K562 (cell line): ENCODE data around the gene AFF3. TPM values are rescaled to one million over a fixed set of nuclear protein-coding genes. Genes with fewer than 3 reads are reported as not detected.

Source experiments
- ATAC-seq: fragments of 200-7000 bp; cut with Tn5 transposase; 3 replicates; pipeline ENCODE4 v1.9.1; 2020; ENCODE audit warnings: moderate library complexity
- BruUV-seq: library from RNA; stranded (reverse); fragments of 400-500 nt; replicated peaks from 2 replicates; lab custom pipeline; 2021; lab: Mats Ljungman, UMichigan
- CTCF ChIA-PET: fragments of 300-600 bp; formaldehyde crosslinking; extraction: SDS; loops from one replicate; lab custom pipeline; 2021; ENCODE audit warnings: low intra/inter-chr PET ratio; lab: Yijun Ruan, JAX
- POLR2A ChIA-PET: fragments of 300-600, 350-650 bp; sonication (Branson Sonifier 250); formaldehyde crosslinking; extraction: SDS; loops from one replicate; lab custom pipeline; 2021; ENCODE audit warnings: antibody characterized with exemption, inconsistent platforms; lab: Yijun Ruan, JAX
- DNase-seq, 4 experiments: peaks; one replicate each; pipeline versions ENCODE4 v3.0.0 to v3.0.0-alpha.2; 2011 to 2018; ENCODE audit warnings: low spot score in 3 of 4, mixed read lengths in 3 of 4; ENCODE audit errors: extremely low read depth in 1 of 4
- FAIRE-seq: peaks from 2 replicates; lab custom pipeline; 2011; peaks lifted over from hg19 to GRCh38; lab: Jason Lieb, UNC
- H2AFZ ChIP-seq: 2 replicates; pipeline ENCODE4 v1.6.0; 2011; ENCODE audit warnings: low read depth, low read length, control low read depth, inconsistent platforms
- H3K27ac ChIP-seq: fragments of 200-600 bp; 3 replicates; pipeline ENCODE4 v1.8.0; 2011; ENCODE audit warnings: low read depth, mild to moderate bottlenecking, control low read depth, inconsistent platforms, low read length, moderate library complexity, mixed read lengths; ENCODE audit errors: extremely low read depth
- H3K27me3 ChIP-seq, 2 experiments: fragments of 300-600 bp in 1 of 2; 2 replicates in 1 of 2; 3 replicates in 1 of 2; pipeline versions ENCODE4 v1.6.0 to v1.8.0; 2011; ENCODE audit warnings: inconsistent platforms in 2 of 2, low read length in 2 of 2, mild to moderate bottlenecking in 1 of 2, mixed read lengths in 1 of 2, moderate library complexity in 1 of 2; ENCODE audit not compliant: control insufficient read depth in 2 of 2, insufficient read depth in 2 of 2
- H3K36me3 ChIP-seq: fragments of 300-600 bp; 3 replicates; pipeline ENCODE4 v1.8.0; 2011; ENCODE audit warnings: mild to moderate bottlenecking, low read length, inconsistent platforms; ENCODE audit not compliant: control insufficient read depth, insufficient read depth
- H3K4me1 ChIP-seq, 2 experiments: fragments of 200-600 bp in 1 of 2; replicated peaks in 1 of 2; 2 replicates in 1 of 2; 3 replicates in 1 of 2; pipeline versions ENCODE4 v1.5.1 to v1.8.0; 2011; ENCODE audit warnings: inconsistent platforms in 2 of 2, low read length in 2 of 2, mild to moderate bottlenecking in 1 of 2, mixed read lengths in 1 of 2, moderate library complexity in 1 of 2; ENCODE audit not compliant: control insufficient read depth in 2 of 2, insufficient read depth in 2 of 2
- H3K4me2 ChIP-seq: 2 replicates; pipeline ENCODE4 v1.6.1; 2011; ENCODE audit warnings: low read length, control low read depth, inconsistent platforms, mixed read lengths; ENCODE audit not compliant: insufficient read depth
- H3K4me3 ChIP-seq: fragments of 200-600 bp; sonication (generic), shearing (Covaris generic); 2 replicates; pipeline ENCODE4 v1.5.1; 2016; ENCODE audit warnings: control low read depth, inconsistent platforms
- H3K79me2 ChIP-seq: fragments of 200-600 bp; 3 replicates; pipeline ENCODE4 v1.8.0; 2011; ENCODE audit warnings: low read length, inconsistent platforms; ENCODE audit not compliant: control insufficient read depth, insufficient read depth
- H3K9ac ChIP-seq, 2 experiments: 2 replicates each; pipeline versions ENCODE4 v1.6.0 to v1.6.1; 2011; ENCODE audit warnings: low read depth in 2 of 2, low read length in 2 of 2, control low read depth in 1 of 2, inconsistent platforms in 1 of 2, mild to moderate bottlenecking in 1 of 2, mixed read lengths in 1 of 2; ENCODE audit not compliant: insufficient read depth in 1 of 2
- H3K9me1 ChIP-seq: one replicate; pipeline ENCODE4 v1.6.0; 2011; ENCODE audit warnings: inconsistent platforms, mild to moderate bottlenecking, low read length, moderate library complexity; ENCODE audit not compliant: control insufficient read depth, insufficient read depth
- H3K9me3 ChIP-seq: replicated peaks from 2 replicates; pipeline ENCODE4 v1.5.1; 2011; ENCODE audit warnings: low read depth, low read length, inconsistent platforms; ENCODE audit not compliant: control insufficient read depth, insufficient read depth
- H4K20me1 ChIP-seq: replicated peaks from 2 replicates; pipeline ENCODE4 v1.6.1; 2011; ENCODE audit warnings: low read length, inconsistent platforms, mixed read lengths; ENCODE audit not compliant: control insufficient read depth, insufficient read depth
- ATF1 ChIP-seq, 2 experiments: fragments of 450-650 bp in 1 of 2; IDR thresholded peaks; 2 replicates each; pipeline ENCODE4 v1.6.1; 2016; ENCODE audit warnings: missing compliant biosample characterization in 1 of 2, missing genetic modification characterization in 1 of 2
- ATF3 ChIP-seq, 2 experiments: fragments of 450-650 bp in 1 of 2; sonication (generic) in 1 of 2; formaldehyde crosslinking in 1 of 2; IDR thresholded peaks in 1 of 2; conservative IDR thresholded peaks in 1 of 2; 2 replicates each; pipeline versions ENCODE4 v1.6.1 to v1.8.1; 2016 to 2023; ENCODE audit warnings: mild to moderate bottlenecking in 2 of 2, moderate library complexity in 2 of 2, inconsistent platforms in 1 of 2, missing genetic modification reagents in 1 of 2
- CREM ChIP-seq: IDR thresholded peaks from 2 replicates; pipeline ENCODE4 v1.6.1; 2014; ENCODE audit warnings: antibody characterized with exemption, low read depth
- HDGF ChIP-seq: fragments of 450-650 bp; IDR thresholded peaks from 2 replicates; pipeline ENCODE4 v1.6.1; 2016
- MAFK ChIP-seq: IDR thresholded peaks from 2 replicates; pipeline ENCODE4 v1.6.1; 2011; ENCODE audit warnings: low read length, improper control_type of control experiment
- NR3C1 ChIP-seq: sonication (generic); formaldehyde crosslinking; IDR thresholded peaks from 2 replicates; pipeline ENCODE4 v1.8.1; 2022; ENCODE audit warnings: missing genetic modification reagents
- PREB ChIP-seq: sonication (generic); formaldehyde crosslinking; IDR thresholded peaks from 2 replicates; pipeline ENCODE4 v1.8.1; 2023; ENCODE audit warnings: mild to moderate bottlenecking, missing genetic modification reagents
- XRCC4 ChIP-seq: IDR thresholded peaks from one replicate; pipeline ENCODE4 v1.6.1; 2011; ENCODE audit not compliant: insufficient read depth, insufficient read length; ENCODE audit errors: extremely low read depth
- XRCC5 ChIP-seq: fragments of 200-400 bp; formaldehyde crosslinking; IDR thresholded peaks from 2 replicates; pipeline ENCODE4 v1.6.1; 2017; ENCODE audit warnings: low read depth, mild to moderate bottlenecking, low read length
- ZNF609 ChIP-seq: sonication (generic); formaldehyde crosslinking; IDR thresholded peaks from 2 replicates; pipeline ENCODE4 v1.8.1; 2023; ENCODE audit warnings: missing genetic modification reagents, mild to moderate bottlenecking, borderline replicate concordance
- WGBS: fragments of 100-300 bp; shearing (Covaris generic); methylation state at CpG from one replicate; pipeline ENCODE4 v1.1.6; 2016; ENCODE audit warnings: low coverage, mixed read lengths; ENCODE audit not compliant: insufficient coverage; ENCODE audit errors: missing lambda C conversion rate; 5-methylcytosine and 5-hydroxymethylcytosine counted together
- in situ Hi-C: fragments of 300-500 bp; cut with MboI; formaldehyde crosslinking; loops from 4 replicates; pipeline ENCODE4 v1.15.0; 2018; ENCODE audit warnings: inconsistent platforms, mixed read lengths
- intact Hi-C: fragments of 100-400 bp; cut with micrococcal nuclease; formaldehyde crosslinking; loops from 2 replicates; pipeline ENCODE4 v1.14.2; 2022
- polyA plus RNA-seq, 8 experiments: library from polyadenylated mRNA; depleted of rRNA in 4 of 8; stranded (reverse) in 5 of 8; unstranded in 3 of 8; fragments of >200 nt; fragmentation: Nextera tagmentation in 2 of 8; fragmentation: Illumina TruSeq in 1 of 8; extraction: Ambion mirVana in 2 of 8; extraction: Trizol in 1 of 8; gene quantifications; 2 replicates each; pipeline versions ENCODE4 v1.2.1 to v1.2.3, GENCODE V29; 2011 to 2014; ENCODE audit warnings: inconsistent platforms in 1 of 8, missing spikeins in 1 of 8
- total RNA-seq, 7 experiments: library from RNA; depleted of rRNA in 6 of 7; stranded (reverse); fragments of >200 nt in 6 of 7; fragmentation: Illumina TruSeq in 2 of 7; extraction: Trizol in 2 of 7; gene quantifications; 2 replicates each; pipeline versions ENCODE4 v1.2.1 to v1.2.3, GENCODE V29; 2011 to 2021; ENCODE audit warnings: low replicate concordance in 1 of 7
- TF ChIP-seq, protein P1 (sequence below): sonication (generic); formaldehyde crosslinking; IDR thresholded peaks from 2 replicates; pipeline ENCODE4 v1.8.1; 2022; ENCODE audit warnings: missing genetic modification reagents

AFF3 gene
- total and polyA plus RNA-seq, 9 of the 15 experiments (the other 6 are each of a cell fraction or from before 2014, with no cell fraction given): 0.02 to 0.11 TPM; not detected in 7

GRCh38 chr2:99822474-99823207 is 319.7 kb downstream of the AFF3 start (continued):
- TF ChIP-seq MAFK (no peak), XRCC4 (no peak), NR3C1 (CRISPR knock-in tag) (no peak), XRCC5 (no peak), HDGF (no peak)

- CTCF ChIA-PET: interaction anchor here (1.1 kb wide), 1 partner anchor 263 kb away, joined by 3 read pairs; no protein-coding TSS in a partner anchor
- no peak for ATAC-seq
- TF ChIP-seq CREM (peak; percentile 76), ATF1 (CRISPR knock-in tag; IDR thresholded peaks at IDR 0.05) (no peak), ATF1 (tag; IDR thresholded peaks at IDR 0.05) (peak; percentile 50; the same call in 1 of the 2 replicates), PREB (CRISPR knock-in tag) (no peak), ZNF609 (CRISPR knock-in tag) (no peak), ATF3 (IDR thresholded peaks at IDR 0.05) (peak; percentile 13; the same call in 1 of the 2 replicates), ATF3 (CRISPR knock-in tag; conservative IDR thresholded peaks at IDR 0.05) (no peak)
- TF ChIP-seq, protein P1, sequence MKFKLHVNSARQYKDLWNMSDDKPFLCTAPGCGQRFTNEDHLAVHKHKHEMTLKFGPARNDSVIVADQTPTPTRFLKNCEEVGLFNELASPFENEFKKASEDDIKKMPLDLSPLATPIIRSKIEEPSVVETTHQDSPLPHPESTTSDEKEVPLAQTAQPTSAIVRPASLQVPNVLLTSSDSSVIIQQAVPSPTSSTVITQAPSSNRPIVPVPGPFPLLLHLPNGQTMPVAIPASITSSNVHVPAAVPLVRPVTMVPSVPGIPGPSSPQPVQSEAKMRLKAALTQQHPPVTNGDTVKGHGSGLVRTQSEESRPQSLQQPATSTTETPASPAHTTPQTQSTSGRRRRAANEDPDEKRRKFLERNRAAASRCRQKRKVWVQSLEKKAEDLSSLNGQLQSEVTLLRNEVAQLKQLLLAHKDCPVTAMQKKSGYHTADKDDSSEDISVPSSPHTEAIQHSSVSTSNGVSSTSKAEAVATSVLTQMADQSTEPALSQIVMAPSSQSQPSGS (CRISPR knock-in tag): no peak
- TF ChIP-seq, all 486 proteins: peak for 3
- Histone ChIP-seq H3K9me3 (no peaks in the 10 kb centered on the region), H3K79me2 (no peaks in the 10 kb centered on the region), H3K4me1 (no peaks in the 10 kb centered on the region), H2AFZ (no peak overlapping the region), H3K4me3 (no peak overlapping the region), H3K27me3 (peaks cover 12 to 29% of the 10 kb centered on the region in 2 experiments; a peak in 4 of 5 replicates), H3K36me3 (no peaks in the 10 kb centered on the region), H3K9me1 (no peaks in the 10 kb centered on the region), H3K27ac (no peak overlapping the region), H3K4me2 (no peak overlapping the region), H4K20me1 (no peaks in the 10 kb centered on the region), H3K9ac (no peak overlapping the region)
- intact Hi-C loops (loop anchor here (1.0 to 10.0 kb wide), 3 partner anchors 97 to 423 kb away; no protein-coding TSS in a partner anchor), in situ Hi-C loops (loop anchor here (25.0 kb wide), 1 partner anchor 260 kb away; no protein-coding TSS in a partner anchor)
- FAIRE-seq: no peak
- no peak for DNase-seq
- BruUV-seq: no TSS peak
- POLR2A ChIA-PET: interaction anchor here (0.6 kb wide), 1 partner anchor 424 kb away, joined by 3 read pairs; no protein-coding TSS in a partner anchor
- WGBS: 9% methylated on average over 6 of the region's 6 CpGs
These were observed 320.4 kb downstream of the AFF3 start for GRCh38 chr2:99821984-99822383.
